H54 (cell line): ENCODE data around the gene ZFYVE19.
"Not testable (repeated sequence)": the region's sequence is repeated elsewhere in the genome, so short reads cannot be mapped to it uniquely, and the experiment has no call there.

Experiments
- DNase-seq: peaks from one replicate; pipeline ENCODE4 v3.0.0; 2011; ENCODE audit warnings: low spot score, mixed read lengths; ENCODE audit not compliant: insufficient read length
- FAIRE-seq: peaks from 3 replicates; lab custom pipeline; 2011; peaks lifted over from hg19 to GRCh38; lab: Jason Lieb, UNC
- POLR2A ChIP-seq: IDR thresholded peaks from 2 replicates; pipeline ENCODE4 v1.6.1; 2011; ENCODE audit warnings: low read depth, mild to moderate bottlenecking, low read length

ZFYVE19 gene

DNA sequence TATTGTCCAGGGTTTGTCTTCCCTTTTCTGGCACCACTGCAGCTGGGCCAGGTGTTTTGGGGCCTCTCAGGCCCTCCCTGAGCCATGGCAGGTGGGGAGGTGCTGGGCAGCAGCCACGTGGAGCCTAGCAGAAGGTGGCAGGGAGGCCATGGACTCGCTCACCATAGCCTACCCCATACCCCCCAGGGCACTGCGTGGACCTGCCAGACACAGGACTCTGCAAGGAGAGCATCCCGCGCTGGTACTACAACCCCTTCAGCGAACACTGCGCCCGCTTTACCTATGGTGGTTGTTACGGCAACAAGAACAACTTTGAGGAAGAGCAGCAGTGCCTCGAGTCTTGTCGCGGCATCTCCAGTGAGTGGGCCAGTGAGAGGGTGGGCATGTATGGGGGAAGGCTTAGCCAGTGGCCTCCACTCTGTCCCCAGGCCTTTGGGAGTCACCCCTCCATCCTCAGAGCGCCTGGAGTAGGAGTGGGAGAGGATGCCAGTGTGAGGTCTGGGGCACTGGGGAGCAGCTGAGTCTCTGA lies 48.9 kb downstream of the ZFYVE19 start:
- DNase-seq, result no peak
- no peak for TF ChIP-seq POLR2A
- FAIRE-seq, result no peak

DNA sequence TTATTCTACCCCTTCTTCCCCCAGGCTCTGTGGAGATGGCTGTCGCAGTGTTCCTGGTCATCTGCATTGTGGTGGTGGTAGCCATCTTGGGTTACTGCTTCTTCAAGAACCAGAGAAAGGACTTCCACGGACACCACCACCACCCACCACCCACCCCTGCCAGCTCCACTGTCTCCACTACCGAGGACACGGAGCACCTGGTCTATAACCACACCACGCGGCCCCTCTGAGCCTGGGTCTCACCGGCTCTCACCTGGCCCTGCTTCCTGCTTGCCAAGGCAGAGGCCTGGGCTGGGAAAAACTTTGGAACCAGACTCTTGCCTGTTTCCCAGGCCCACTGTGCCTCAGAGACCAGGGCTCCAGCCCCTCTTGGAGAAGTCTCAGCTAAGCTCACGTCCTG lies 49.9 kb downstream of the ZFYVE19 start:
- no peak for FAIRE-seq
- DNase-seq, result no peak
- TF ChIP-seq POLR2A, result no peak

DNA sequence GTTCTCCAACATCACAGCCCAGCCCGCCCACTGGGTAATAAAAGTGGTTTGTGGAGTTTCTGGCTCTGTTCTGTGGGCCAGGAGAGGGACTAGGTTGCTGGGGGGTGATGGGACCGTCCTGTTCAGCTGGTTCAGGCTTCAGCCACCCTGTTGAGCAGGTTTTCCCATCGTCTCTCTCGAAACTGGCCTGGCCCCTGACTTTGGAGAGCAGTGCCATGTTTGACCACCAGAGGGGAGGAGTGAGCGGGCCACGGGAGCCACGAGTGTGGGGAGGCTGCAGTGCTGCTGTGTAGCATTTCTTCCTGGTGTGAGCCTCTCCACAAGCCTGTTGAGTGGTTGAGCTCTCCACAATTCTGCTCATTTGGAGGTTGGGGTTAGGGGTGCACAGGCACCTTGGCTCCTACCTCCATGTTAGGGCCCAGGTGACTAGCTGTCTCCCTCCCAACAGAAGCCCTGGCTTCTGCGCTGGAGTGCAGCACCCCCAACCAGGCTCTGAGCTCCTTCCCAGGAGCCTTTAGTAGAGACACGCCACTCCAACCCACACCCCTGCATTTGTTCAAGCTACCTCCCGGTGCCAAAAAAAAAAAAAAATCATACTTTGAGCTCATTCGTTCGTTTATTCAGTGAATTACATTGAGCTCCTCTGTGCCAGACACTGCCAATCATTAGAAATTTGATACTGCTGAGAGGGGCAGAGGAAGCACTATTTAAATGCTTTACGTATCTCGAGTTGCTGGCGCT lies 50.9 kb downstream of the ZFYVE19 start:
- TF ChIP-seq POLR2A, result no peak
- peak; percentile 72 for FAIRE-seq

DNA sequence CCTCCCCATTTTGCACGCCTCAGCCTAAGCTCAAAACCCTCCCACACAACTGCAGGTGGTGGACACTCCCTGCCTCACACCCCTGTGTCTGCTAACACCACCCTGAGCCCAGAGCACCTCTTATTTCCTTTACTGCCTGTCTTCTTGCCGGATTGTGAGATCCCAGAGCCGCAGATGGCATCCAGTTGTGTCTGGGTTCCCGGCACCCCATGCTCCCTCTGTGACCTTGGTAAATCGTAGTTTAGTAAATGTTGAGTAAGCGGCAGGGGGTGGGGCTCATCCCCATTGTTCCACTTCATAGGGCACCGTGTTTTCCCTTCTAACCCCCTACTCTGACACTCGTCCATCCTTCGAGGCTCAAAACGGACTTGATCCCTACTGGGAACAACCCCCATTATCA lies 51.8 kb downstream of the ZFYVE19 start:
- FAIRE-seq (no peak), DNase-seq (no peak)

More for the DNA sequence above, 50.9 kb downstream of the ZFYVE19 start:
- DNase-seq, result peak; percentile 89

DNA sequence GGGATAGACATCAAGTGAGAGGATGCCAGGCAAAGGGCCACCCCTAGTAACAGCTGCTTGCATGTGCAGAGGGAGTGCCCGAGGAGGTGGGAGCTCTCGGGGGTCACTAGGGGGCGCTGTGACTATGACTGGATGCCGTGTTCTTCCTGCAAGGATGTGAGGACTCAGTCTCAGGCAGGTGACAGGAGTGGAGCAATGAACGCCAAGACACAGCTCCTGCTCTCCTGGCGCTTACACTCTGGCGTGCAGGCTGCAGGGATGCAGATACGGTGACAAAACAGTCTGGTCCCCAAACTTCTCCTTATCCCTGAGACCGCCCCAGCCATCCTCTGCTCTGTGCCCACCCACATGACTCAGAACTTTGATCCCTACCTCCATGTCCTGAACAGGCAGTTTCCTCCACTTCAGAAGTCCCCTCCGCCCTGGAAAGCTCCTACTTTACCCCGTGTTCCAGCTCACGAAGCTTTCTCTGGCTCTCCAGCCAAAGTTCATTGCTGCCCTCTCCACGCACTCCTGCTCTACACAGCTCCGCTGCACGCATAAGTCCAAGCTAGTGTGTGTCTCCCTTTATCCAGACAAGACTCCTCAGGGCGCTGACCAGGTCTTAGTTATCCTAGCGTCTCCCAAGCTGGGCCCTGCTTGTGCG lies 52.4 kb downstream of the ZFYVE19 start:
- no peak for TF ChIP-seq POLR2A
- DNase-seq (peak; percentile 85), FAIRE-seq (peak; percentile 43)

More for the DNA sequence above, 51.8 kb downstream of the ZFYVE19 start:
- no peak for TF ChIP-seq POLR2A

DNA sequence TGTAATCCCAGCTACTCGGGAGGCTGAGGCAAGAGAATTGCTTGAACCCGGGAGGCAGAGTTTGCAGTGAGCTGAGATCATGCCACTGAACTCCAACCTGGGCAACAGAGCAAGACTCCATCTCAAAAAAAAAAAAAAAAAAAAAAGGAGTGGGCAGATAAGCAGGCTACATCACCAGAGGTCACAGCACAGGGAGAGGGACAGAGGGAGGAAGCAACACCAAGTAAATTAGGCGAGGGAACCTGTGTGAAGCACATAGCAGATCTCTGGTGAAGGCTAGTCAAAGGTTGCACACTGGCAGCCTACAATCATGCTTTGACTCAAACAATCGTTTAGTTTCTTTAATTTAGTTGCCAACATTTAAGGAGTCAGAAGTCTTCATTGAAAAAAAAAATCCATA lies 54.3 kb downstream of the ZFYVE19 start:
- not testable (repeated sequence) for DNase-seq, FAIRE-seq

DNA sequence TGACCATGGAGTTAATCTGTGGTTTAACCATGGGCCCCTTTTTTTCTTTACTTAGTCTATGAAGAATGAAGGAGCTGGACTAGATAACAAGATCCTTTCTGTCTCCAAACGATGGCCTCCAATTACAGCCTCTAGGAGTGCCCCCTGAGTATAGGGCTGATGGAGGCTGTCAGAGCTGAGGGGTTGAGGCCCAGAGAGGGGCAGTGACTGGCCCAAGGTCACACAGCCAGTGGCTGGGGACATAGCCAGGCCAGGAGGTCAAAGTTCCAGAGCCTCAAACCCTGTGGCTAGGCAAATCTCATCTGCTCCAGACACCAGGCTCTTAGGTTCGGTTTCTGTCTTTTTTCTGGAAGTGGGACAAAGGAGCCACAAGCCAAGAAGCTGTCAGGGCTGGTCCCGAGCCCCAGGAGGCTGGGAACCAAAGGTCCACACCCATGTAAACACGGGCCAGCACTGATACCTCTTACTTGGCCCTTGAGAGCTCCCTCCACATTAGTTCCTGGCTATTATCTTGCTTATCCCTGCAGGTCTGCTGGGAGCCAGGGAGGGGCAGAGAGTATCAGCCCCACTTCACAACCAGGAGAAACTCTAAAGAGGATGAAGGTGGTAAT lies 56.9 kb downstream of the ZFYVE19 start:
- no peak for DNase-seq
- TF ChIP-seq POLR2A, result no peak
- no peak for FAIRE-seq
